Smooth muscle cell (in vitro differentiated cells): ENCODE results near the gene OCA2. TPM values are rescaled to one million over a fixed set of nuclear protein-coding genes. Genes with fewer than 3 reads are reported as not detected.

Experiments used
- DNase-seq: peaks from one replicate; lab custom pipeline; 2025; ENCODE audit not compliant: unreplicated experiment; lab: John Stamatoyannopoulos, UW
- H2AFZ ChIP-seq: fragments of 200-600 bp; sonication (generic); 2 replicates; pipeline ENCODE4 v1.6.0; 2016; ENCODE audit warnings: antibody characterized with exemption, low read depth, mild to moderate bottlenecking
- H3F3A ChIP-seq: fragments of 200-600 bp; sonication (generic); 2 replicates; pipeline ENCODE4 v1.6.0; 2017; ENCODE audit warnings: antibody characterized with exemption, low read depth
- H3K27ac ChIP-seq: fragments of 200-600 bp; sonication (generic); 2 replicates; pipeline ENCODE4 v1.5.1; 2016; ENCODE audit warnings: low read depth, mild to moderate bottlenecking
- H3K27me3 ChIP-seq: fragments of 200-600 bp; sonication (generic); 2 replicates; pipeline ENCODE4 v1.6.1; 2016; ENCODE audit warnings: low read depth, mild to moderate bottlenecking
- H3K36me3 ChIP-seq: fragments of 200-600 bp; sonication (generic); 2 replicates; pipeline ENCODE4 v1.5.1; 2016; ENCODE audit warnings: low read depth
- H3K4me1 ChIP-seq: fragments of 200-600 bp; sonication (generic); 2 replicates; pipeline ENCODE4 v1.5.1; 2016; ENCODE audit warnings: low read depth
- H3K4me2 ChIP-seq: fragments of 200-600 bp; sonication (generic); 2 replicates; pipeline ENCODE4 v1.6.0; 2016; ENCODE audit warnings: mild to moderate bottlenecking
- H3K4me3 ChIP-seq: fragments of 200-600 bp; sonication (generic); 2 replicates; pipeline ENCODE4 v1.5.1; 2016; ENCODE audit warnings: mild to moderate bottlenecking
- H3K79me2 ChIP-seq: fragments of 200-600 bp; sonication (generic); 2 replicates; pipeline ENCODE4 v1.6.0; 2016; ENCODE audit warnings: low read depth, mild to moderate bottlenecking
- H3K9ac ChIP-seq: fragments of 200-600 bp; sonication (generic); 2 replicates; pipeline ENCODE4 v1.6.0; 2016; ENCODE audit warnings: low read depth
- H3K9me3 ChIP-seq: fragments of 200-600 bp; sonication (generic); replicated peaks from 2 replicates; pipeline ENCODE4 v1.5.1; 2016; ENCODE audit warnings: low read depth
- H4K20me1 ChIP-seq: fragments of 200-600 bp; sonication (generic); 2 replicates; pipeline ENCODE4 v1.6.0; 2016; ENCODE audit warnings: low read depth
- CTCF ChIP-seq: fragments of 200-600 bp; sonication (generic); IDR thresholded peaks from 2 replicates; pipeline ENCODE4 v1.5.1; 2017; ENCODE audit warnings: borderline replicate concordance, mild to moderate bottlenecking, antibody characterized with exemption; ENCODE audit not compliant: insufficient read depth, poor library complexity, severe bottlenecking
- WGBS: methylation state at CpG from one replicate; pipeline ENCODE4 v1.1.7; 2016; ENCODE audit warnings: low lambda C conversion rate; 5-methylcytosine and 5-hydroxymethylcytosine counted together
- polyA plus RNA-seq: library from polyadenylated mRNA; unstranded; fragments of >200 nt; fragmentation: Nextera tagmentation; extraction: Ambion mirVana; gene quantifications from 2 replicates; pipeline ENCODE4 v1.2.1, GENCODE V29; 2016
- total RNA-seq: library from RNA; depleted of rRNA; stranded (reverse); fragments of >200 nt; gene quantifications from 2 replicates; pipeline ENCODE4 v1.2.3, GENCODE V29; 2014

The OCA2 gene
- total and polyA plus RNA-seq, 2 experiments from 2014 or later: 0.16 TPM; not detected in 1

DNA sequence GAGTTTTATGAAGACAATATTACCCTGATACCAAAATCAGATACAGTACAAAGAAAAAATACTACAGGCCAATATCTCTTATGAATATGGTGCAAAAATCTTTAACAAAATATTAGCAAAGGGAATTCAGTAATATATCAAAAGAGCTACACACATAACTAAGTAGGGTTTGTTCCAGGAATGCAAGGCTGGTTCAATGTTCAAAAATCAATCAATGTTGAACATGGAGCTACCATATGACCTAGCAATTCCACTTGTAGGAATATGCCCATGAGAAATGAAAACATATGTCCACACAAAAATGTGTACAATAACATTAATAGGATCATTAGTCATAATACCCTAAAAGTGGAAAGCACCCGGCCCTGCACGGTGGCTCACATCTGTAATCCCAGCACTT lies 7.8 kb downstream of the OCA2 start:
- DNase-seq: no peak
- no peak overlapping the region for H3K4me3 ChIP-seq
- H3K27ac ChIP-seq: no peak overlapping the region
- H3F3A ChIP-seq: no peaks in the 10 kb centered on the region
- no peaks in the 10 kb centered on the region for H3K36me3 ChIP-seq
- H3K9me3 ChIP-seq: no peaks in the 10 kb centered on the region
- H3K9ac ChIP-seq: no peak overlapping the region
- 98% methylated on average over 2 of the region's 2 CpGs for WGBS
- H3K4me2 ChIP-seq: no peak overlapping the region
- H3K27me3 ChIP-seq: peaks cover 31% of the 10 kb centered on the region
- no peaks in the 10 kb centered on the region for H3K79me2 ChIP-seq
- TF ChIP-seq CTCF: no peak
- no peaks in the 10 kb centered on the region for H4K20me1 ChIP-seq
- H2AFZ ChIP-seq: no peak overlapping the region
- peaks cover 7% of the 10 kb centered on the region for H3K4me1 ChIP-seq

DNA sequence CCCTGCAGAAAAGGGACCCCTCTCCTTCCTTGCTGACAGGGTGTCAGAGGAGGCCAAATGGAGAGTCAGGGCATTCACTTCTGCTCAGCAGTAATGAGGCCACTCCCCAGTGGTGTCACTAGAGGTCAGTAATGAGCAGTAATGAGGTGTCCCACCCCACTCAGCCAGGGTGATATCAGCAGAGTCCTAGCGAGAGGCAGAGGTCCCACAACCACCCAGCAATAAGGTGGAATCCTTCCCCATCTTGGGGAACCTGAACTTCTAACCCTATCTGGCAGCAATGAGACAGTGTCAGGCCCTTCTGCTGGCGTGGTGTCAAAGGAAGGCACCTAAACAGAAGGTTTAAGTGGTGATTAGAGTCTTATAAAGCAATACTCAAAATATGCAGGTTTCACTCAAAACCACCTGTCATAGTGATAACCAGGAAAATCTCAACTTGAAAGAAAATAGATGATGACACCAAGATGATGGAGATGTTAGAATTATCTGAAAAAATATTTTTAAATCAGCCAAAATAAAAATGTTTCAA lies 12.9 kb downstream of the OCA2 start:
- TF ChIP-seq CTCF: peak; percentile 62

GRCh38 chr15:28085489-28086174 lies 13.5 kb downstream of the OCA2 start:
- WGBS: 88% methylated on average over 4 of the region's 4 CpGs
- Histone ChIP-seq H3K4me2 (no peak overlapping the region), H3K27me3 (no peaks in the 10 kb centered on the region), H3K36me3 (no peaks in the 10 kb centered on the region), H4K20me1 (no peaks in the 10 kb centered on the region), H3K79me2 (no peaks in the 10 kb centered on the region), H3K4me1 (no peaks in the 10 kb centered on the region), H3K4me3 (no peak overlapping the region), H3K27ac (no peak overlapping the region), H3F3A (no peaks in the 10 kb centered on the region), H2AFZ (no peak overlapping the region), H3K9me3 (no peaks in the 10 kb centered on the region), H3K9ac (no peak overlapping the region)
- DNase-seq: no peak
- TF ChIP-seq CTCF: no peak

More for the DNA sequence above, 12.9 kb downstream of the OCA2 start:
- H3K27me3 ChIP-seq: no peaks in the 10 kb centered on the region
- WGBS: 2% methylated on average over 2 of the region's 2 CpGs
- H3K4me1 ChIP-seq: no peaks in the 10 kb centered on the region
- no peaks in the 10 kb centered on the region for H4K20me1 ChIP-seq
- H3K9me3 ChIP-seq: no peaks in the 10 kb centered on the region
- no peaks in the 10 kb centered on the region for H3F3A ChIP-seq
- no peak for DNase-seq
- no peak overlapping the region for H3K27ac ChIP-seq
- no peak overlapping the region for H3K9ac ChIP-seq
- H3K79me2 ChIP-seq: no peaks in the 10 kb centered on the region
- no peaks in the 10 kb centered on the region for H3K36me3 ChIP-seq
- no peak overlapping the region for H2AFZ ChIP-seq
- H3K4me2 ChIP-seq: no peak overlapping the region
- H3K4me3 ChIP-seq: no peak overlapping the region

DNA sequence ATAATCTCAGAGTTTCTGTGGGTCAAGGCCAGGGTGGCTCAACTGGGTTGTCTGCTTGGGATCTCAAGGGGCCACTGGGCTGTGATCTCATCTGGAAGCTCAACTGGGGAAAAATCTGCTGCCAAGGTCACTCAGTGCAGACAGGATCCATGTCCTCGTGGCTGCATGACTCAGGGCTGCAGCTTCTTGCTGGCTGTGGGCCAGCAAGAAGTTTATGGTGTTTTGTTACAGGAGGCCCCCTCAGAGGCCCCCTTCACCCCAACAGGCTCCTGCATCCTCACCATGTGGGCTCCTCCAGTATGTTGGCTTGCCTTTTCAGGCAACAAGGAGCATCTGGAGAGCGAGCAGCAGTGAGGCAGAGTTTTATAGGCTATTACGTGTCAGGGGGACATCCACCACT lies 14.6 kb downstream of the OCA2 start:
- Histone ChIP-seq H3K36me3 (no peaks in the 10 kb centered on the region), H2AFZ (no peak overlapping the region), H3F3A (no peaks in the 10 kb centered on the region), H3K79me2 (no peaks in the 10 kb centered on the region), H4K20me1 (no peaks in the 10 kb centered on the region), H3K27ac (no peak overlapping the region), H3K9me3 (no peaks in the 10 kb centered on the region), H3K4me2 (no peak overlapping the region), H3K4me1 (no peaks in the 10 kb centered on the region), H3K4me3 (no peak overlapping the region), H3K9ac (no peak overlapping the region), H3K27me3 (no peaks in the 10 kb centered on the region)
- WGBS: 64% methylated on average over 3 of the region's 3 CpGs
- no peak for TF ChIP-seq CTCF
- no peak for DNase-seq
